GM19468 (cell line): Measurements from ENCODE around the gene ZDHHC14.

Experiments used
- ATAC-seq: cut with Tn5 transposase; IDR thresholded peaks from one replicate; pipeline ENCODE4 v1.9.1; 2021; ENCODE audit warnings: mild to moderate bottlenecking, moderate library complexity, moderate number of reproducible peaks; ENCODE audit not compliant: unreplicated experiment; ENCODE audit errors: extremely low read depth

ZDHHC14 gene

DNA sequence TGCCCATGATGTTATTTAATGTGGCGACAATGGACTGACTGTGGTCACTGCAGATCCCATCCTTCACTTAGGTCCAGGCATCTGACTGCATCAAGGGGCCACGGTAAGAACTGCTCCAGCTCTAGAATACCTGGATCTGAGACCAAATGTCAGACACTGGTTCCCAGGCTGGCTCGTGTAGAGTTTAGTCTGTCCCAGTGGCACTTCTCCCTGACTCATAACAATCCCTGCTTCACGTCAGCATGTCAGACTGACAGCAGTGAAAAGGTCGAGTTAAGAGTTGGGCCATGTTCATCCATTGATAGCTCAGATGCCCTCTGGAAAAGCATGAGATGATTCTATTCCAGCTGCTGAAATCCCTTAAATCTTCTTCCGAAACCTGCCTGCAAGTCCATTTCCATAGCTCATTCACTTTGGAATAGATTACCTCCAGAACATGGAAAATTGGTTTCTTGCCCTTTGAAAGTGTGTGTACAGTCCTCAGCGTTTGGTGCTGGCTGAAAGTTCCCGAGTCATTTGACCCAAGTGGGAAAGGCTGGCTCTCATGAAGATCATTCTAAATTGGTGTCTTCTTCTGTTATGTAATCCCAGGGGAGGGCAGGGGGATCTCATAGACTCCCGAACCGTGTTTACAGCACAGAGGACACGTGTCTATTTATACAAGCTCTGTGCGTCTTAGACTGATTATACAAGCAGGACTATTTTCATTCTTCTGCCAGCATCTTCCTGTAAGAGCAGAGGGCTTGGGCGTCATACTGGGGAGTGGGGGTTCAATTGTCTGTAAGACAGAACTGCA lies 160.8 kb downstream of the ZDHHC14 start:
- no peak for ATAC-seq

DNA sequence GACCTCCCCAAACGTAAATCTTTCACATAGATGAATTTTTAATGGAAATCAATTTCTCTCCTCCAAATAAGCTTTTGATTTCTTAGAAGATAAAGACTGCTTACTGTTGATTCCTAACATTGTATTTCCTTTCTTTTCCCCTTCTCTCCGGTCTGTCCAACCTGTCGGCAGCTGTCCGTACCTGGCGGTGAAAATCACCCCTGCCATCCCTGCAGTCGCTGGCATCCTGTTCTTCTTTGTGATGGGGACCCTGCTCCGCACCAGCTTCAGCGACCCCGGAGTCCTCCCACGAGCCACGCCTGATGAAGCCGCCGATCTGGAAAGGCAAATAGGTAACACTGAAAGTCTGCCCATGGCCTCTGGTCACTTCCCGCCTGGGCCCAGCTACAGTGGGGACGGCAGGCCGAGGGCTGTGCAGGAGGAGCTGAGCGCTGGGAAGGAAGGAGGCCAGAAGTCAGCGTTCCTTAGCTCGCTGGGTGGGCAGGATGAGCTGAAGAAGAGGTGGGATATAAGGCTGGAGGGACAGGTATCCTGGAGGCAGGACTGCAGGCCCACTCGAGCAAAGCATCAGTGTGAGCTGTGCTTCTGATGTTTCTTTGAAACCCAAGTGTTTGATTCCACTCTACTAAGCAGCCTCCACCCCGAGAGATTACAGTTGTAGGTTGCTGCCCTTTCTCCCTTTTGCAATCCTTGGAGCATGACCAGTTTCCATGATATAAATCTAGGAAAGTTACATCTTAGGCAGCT lies 161.6 kb downstream of the ZDHHC14 start:
- ATAC-seq = no peak

DNA sequence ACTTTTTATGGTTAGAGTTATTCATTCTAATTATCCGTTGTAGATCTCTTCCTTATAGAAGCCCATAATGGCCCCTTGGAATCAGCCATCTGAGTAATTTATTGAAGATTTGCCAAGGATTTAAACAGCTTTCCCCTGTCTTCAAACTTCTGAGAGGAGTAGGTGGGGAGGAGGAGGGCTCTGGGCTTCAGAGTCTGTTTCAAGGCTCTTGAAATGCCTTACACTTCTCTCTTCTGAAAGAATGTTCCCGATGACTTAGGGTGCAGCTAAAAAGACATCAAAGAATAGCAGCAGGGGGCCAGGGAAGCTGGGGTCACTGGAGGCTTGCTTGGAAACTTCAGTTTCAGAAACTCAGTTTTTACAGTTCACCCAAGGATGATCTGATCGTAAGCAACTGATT lies 165.3 kb downstream of the ZDHHC14 start:
- ATAC-seq = no peak

DNA sequence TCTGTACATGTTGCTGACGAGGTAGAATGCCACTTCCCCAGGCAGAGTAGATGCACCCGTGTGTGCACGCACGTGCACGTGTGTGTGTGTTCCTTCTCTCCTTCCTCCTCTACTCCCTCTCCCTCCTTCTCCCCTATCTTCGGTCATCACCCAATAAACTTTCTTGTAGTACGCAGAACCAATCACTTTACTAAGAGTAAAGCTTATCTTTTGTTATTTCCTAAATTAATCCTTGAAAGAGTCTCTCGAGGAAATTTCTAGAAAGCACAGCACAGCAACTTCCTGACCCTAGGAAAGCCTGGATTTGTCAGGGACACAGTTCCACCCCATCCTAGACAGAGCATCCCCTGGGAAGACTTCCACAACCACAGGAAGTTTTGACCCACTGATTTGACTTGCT lies 166.1 kb downstream of the ZDHHC14 start:
- ATAC-seq = no peak

- ATAC-seq = no peak
Observed at GRCh38 chr6:157548635-157549467, 167.9 kb downstream of the ZDHHC14 start.

DNA sequence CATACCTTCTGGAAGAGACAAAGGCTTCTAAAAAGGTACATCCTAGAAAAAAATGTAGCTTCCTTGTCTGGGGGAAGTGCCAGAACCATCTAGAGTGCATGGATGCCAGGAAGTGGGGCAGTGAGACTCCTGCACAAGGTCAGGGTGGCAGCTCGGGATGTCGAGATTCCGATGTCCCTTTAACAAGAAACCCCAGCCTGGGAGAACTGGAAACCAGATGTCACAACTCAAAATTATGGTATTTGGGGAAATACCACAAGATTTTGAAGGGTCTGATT lies 168.4 kb downstream of the ZDHHC14 start:
- ATAC-seq = no peak

DNA sequence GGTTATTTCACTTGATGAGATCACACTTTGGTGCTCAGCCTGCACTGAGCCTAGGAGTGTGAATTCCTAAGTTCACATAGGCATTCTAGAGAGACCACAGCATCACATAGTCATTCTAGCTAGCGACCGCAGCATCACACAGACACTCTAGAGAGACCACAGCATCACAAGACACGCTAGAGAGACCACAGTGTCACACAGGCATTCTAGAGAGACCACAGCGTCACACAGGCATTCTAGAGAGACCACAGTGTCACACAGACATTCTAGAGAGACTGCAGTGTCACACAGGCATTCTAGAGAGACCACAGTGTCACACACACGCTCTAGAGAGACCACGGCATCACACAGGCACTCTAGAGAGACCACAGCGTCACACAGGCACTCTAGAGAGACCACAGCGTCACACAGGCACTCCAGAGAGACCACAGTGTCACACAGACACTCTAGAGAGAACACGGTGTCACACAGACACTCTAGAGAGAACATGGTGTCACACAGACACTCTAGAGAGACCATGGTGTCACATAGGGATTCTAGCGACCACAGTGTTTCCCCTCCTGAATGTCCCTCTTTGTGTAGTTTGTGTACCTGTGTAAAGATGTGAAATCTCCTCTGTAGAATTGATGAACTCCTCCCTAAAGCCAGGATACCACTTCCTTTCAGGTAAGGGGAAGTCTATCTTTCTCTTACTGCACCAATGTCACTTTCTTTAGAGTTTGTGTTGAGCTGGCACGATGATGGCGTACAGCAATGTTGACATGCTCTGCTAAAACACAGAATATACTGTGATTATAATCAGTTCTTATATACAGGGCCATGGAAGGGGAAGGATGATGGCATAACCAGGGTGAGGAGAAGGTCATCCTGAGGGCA lies 169.4 kb downstream of the ZDHHC14 start:
- ATAC-seq = no peak

GRCh38 chr6:157551041-157551832 lies 170.2 kb downstream of the ZDHHC14 start:
- no peak for ATAC-seq

DNA sequence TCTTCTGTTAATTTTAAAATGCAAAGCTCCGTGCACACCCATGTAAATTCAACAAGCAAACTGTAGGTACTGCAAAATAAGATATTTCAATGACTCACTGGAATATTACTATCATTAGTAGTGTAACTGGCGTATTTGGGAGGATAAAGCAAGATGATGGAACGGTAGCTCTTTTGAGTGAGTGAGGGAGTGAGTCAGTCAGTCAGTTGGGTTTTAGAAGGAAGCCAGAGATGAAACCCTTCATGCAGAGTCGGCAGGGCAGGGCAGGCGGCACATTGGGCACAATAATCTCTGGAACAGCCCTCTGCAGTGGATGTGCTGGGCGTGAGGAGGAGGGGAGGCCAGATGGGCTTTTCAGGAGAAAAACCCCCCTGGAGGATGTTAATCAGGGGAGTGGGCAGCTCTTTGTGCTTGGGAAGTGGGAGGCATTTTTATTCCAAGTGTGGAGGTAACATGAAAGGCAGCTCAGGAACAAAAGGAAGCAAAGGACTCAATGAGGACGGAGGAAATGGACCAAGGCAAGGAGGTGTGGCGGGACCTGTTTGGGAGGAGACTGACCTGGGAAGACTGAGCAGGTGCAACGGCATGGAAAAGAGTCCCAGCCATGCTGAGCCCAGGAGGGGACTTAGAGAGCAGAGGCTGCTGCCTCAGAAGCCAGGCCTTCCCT lies 171.2 kb downstream of the ZDHHC14 start:
- ATAC-seq = no peak

DNA sequence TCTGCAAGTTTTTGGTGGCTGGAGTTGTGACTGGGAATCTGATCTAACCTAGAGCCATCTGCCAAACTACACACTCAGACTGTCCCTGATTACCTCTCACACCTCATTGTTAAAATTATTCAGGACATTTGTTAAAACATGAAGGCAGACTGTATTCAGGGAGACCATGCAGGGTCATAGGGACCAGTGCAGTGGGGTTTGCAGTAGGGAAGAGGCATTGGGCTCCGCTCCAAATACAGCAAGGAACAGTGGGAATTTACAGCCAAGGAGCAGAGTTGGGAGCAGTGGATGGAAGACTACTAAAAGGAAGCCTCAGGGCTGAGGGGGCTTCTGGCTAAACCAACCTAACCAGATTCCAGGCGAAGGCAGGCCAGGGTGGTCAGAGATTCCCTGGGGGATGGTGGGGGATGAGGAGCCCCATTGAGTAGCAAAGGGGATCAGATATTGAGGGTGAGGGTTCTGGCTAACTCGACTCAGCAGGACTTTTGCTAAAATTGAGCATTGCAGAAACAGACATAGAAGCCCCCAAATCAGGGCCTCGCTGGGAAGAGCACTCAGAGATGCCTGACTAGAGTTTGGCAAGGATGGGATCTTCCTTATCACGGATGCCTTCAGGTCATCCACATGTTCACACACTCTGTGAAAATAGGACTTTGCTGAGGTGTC lies 172.0 kb downstream of the ZDHHC14 start:
- ATAC-seq = no peak

GRCh38 chr6:157554747-157555146 lies 173.8 kb downstream of the ZDHHC14 start:
- ATAC-seq = no peak

DNA sequence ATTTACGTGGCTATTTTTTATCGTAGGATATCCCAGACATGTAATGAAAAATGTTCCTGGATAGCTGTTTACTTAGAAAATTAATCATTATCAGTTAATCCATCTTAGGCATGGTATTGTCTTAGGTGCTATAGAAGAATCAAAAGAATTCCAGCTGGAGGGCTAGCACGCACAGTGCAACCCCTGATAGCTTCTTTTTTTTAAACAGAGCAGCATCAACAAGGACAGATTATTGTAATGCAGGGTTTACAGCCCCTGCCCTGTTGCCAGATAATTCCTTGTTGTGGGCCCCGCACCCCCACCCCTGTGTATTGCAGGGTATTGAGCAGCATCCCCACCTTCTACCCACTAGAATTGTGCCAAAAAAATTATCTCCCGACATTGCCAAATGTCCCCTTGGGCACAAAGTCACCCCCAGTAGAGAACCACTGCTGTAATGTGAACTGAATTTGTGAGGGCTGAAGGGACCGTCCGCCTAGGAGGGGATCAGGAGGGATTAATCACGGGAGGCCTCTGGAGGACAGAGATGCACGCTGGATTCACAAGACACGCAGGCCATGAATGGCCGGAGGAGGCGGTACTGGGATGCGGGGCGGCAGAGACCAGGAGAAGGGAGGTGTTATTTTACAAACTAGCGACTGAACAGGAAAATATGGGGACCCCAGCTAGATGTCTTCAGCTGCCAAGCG lies 174.6 kb downstream of the ZDHHC14 start:
- no peak for ATAC-seq

- no peak for ATAC-seq
Observed at GRCh38 chr6:157556144-157556645, 175.2 kb downstream of the ZDHHC14 start.

GRCh38 chr6:157556671-157557430 lies 175.9 kb downstream of the ZDHHC14 start:
- no peak for ATAC-seq

- no peak for ATAC-seq
Observed at GRCh38 chr6:157557559-157557958, 176.6 kb downstream of the ZDHHC14 start.

DNA sequence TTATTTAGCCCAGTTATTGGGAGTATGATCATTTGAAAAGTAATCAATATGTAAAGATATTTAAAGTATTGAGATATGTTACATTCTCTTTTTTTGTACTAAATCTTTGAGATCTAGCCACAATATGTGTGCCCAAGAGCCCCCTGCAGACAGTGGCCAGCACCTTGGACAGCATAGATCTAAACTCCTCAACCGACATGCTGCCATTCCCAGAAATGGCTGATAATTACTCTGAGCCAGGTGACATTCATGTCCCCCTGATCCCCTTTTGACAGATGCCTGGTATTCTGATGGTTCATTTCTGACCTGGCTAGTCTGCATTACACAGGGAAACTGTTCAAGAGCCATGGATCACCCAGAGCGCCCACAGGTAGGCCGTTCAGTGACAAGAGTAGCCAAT lies 177.1 kb downstream of the ZDHHC14 start:
- ATAC-seq = no peak
